Measurements from ENCODE around the gene IPO4.

The IPO4 gene

DNA sequence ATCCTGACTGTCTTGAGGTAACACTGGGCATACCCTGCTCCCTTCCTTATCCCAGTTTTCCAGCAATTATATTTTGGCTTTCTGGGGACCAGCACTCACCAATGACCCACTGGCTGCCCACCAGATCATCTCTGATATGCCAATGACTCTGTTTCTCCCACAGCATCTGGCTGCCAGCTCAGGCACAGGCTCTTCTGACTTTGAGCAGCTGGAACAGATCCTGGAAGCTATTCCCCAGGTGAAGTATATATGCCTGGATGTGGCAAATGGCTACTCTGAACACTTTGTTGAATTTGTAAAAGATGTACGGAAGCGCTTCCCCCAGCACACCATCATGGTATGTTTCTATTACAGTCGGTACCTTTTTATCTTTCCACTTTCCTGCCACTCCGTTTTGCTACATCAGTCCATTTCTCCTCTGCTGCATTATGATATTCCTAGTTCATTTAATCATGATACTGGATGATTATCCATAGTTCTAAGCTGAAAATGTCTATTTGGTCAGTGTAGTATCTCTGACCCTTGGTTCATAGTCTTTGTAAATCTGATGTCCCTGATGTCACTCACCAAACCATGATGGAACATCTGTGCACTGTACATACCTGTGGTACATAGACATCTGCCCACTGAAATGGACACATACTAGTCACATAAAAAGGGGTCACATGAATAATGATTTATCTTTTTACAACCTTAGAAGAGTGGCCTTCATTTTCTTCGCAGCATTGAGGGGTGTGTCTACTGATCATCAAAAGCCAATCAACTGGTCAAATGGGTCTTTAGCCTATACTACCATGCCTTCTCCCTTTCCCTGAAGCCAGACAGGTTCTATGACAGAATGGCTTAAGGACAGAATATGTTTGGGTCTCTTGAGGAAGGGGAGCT is 47.4 kb upstream of the IPO4 start:
- Histone ChIP-seq H3K4me3 (replicated peaks; ENCODE audit: low read depth, low read length) (no peak overlapping the region), H3K27me3 (replicated peaks; ENCODE audit: control insufficient read depth, insufficient read depth, low read length) (no peaks in the 10 kb centered on the region), H3K36me3 (ENCODE audit: control insufficient read depth, insufficient read depth, low read length) (peaks cover 45% of the 10 kb centered on the region)
- DNase-seq (ENCODE audit: extremely low read depth, insufficient read length) = no peak
- TF ChIP-seq, protein P1, sequence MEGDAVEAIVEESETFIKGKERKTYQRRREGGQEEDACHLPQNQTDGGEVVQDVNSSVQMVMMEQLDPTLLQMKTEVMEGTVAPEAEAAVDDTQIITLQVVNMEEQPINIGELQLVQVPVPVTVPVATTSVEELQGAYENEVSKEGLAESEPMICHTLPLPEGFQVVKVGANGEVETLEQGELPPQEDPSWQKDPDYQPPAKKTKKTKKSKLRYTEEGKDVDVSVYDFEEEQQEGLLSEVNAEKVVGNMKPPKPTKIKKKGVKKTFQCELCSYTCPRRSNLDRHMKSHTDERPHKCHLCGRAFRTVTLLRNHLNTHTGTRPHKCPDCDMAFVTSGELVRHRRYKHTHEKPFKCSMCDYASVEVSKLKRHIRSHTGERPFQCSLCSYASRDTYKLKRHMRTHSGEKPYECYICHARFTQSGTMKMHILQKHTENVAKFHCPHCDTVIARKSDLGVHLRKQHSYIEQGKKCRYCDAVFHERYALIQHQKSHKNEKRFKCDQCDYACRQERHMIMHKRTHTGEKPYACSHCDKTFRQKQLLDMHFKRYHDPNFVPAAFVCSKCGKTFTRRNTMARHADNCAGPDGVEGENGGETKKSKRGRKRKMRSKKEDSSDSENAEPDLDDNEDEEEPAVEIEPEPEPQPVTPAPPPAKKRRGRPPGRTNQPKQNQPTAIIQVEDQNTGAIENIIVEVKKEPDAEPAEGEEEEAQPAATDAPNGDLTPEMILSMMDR (IDR thresholded peaks at IDR 0.05; ENCODE audit: insufficient read depth, low read length, poor library complexity, severe bottlenecking) = no peak

DNA sequence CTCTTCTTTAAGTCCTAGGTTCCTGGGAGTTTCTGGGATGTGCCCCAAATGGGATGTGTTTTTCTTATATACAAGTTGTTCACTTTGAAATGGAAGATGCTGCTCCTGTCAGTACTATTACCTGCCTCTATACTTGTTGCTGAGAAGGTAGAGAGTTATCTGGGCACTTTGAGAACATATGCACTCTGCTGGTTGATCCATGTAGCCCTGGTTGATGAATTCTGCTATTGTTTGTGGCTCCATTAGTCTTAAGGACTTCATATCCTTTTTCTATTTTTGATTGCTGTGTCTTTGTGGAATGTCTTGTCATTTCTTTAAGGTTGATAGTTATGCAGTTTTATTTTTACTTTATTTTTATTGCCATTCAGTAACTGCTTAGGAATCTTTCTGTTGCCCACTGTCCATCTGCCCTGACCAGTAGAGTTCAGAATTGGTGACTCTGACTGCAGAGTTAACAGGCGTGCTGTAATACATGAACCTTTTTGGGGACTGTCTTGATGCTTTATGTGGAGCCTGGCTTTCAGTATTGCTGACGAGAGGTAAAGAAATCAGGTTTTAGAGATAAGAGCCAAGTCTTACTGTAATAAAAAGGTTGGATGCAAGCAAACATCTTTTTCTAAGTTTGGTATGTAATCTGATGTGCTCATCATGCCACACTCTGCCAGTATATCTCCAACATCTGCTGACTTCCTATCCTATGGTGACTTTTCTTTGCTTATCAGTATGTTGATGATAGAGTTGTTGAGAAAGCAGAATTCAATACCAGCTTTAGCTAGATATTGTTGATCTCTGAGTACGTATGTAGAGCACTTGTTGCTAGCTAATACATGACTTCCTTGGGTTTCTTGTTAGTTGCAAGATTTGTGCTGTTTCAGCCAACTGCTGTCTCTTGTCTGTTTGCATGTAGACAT is 45.7 kb upstream of the IPO4 start:
- Histone ChIP-seq H3K4me3 (replicated peaks; ENCODE audit: low read depth, low read length) (no peak overlapping the region), H3K36me3 (ENCODE audit: control insufficient read depth, insufficient read depth, low read length) (peaks cover 31% of the 10 kb centered on the region), H3K27me3 (replicated peaks; ENCODE audit: control insufficient read depth, insufficient read depth, low read length) (no peaks in the 10 kb centered on the region)
- DNase-seq (ENCODE audit: extremely low read depth, insufficient read length) = no peak
- TF ChIP-seq, protein P1 (IDR thresholded peaks at IDR 0.05; ENCODE audit: insufficient read depth, low read length, poor library complexity, severe bottlenecking) = no peak

DNA sequence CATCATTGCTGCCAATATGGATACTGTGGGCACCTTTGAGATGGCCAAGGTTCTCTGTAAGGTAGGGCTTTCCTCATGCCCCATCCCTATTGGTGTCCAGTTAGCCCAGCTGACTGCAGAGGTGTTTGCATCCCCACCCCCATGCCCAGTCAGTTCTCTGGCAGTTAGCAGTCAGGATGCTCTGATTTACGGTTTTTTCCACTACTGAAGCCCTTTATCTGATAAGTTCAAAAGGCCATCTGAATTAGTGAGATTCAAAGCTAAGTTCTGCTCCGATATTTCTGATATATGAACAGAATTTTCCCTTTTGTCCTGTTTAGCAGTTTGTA is 44.9 kb upstream of the IPO4 start:
- DNase-seq (ENCODE audit: extremely low read depth, insufficient read length) = no peak
- TF ChIP-seq, protein P1 (IDR thresholded peaks at IDR 0.05; ENCODE audit: insufficient read depth, low read length, poor library complexity, severe bottlenecking) = no peak
- peaks cover 27% of the 10 kb centered on the region for H3K36me3 ChIP-seq (ENCODE audit: control insufficient read depth, insufficient read depth, low read length)

DNA sequence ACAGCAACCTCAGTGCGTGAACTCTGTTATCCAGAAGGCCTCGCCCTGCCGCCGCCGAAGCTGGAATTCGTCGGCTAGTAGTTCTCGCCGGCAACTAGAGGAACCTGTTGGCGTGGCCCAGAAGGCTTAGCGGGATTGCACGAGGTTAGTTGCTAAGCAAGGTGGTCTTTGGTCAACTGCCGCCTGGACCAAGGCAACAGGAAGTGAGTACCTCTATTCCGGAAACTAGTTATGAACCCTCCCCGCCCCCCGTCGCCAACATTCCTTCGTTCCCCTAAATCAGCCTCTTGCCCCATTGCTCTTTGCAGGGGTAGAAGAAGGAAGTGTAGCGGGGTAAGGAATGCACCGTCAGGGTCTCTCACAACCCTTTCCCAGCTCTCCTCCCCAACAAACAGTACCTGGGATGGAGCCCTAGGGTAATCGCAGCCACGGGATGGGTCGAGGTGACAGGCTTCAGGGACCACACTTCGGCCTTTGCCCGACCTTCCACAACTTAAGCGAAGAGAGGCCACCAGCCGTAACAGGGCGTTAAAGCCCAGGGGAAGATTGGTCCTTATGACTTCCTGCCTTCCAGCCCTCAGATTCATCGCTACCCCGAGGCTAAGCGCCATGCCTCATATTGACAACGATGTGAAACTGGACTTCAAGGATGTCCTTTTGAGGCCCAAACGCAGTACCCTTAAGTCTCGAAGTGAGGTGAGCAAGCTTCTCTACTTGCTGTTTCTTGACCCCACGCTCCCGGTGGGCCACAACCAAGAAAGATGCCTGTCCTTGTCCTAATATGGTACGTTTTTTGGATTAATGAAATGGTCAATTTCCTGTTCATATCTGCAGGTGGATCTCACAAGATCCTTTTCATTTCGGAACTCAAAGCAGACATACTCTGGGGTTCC is 44.3 kb upstream of the IPO4 start, which contains the start of gene GMPR2:
Gene GMPR2, plus strand, starts transcription at position 285 of the 893 bp plus-strand sequence. Its CDS starts 325 bp downstream, at position 610.
- Histone ChIP-seq H3K27me3 (replicated peaks; ENCODE audit: control insufficient read depth, insufficient read depth, low read length) (no peaks in the 10 kb centered on the region), H3K4me3 (replicated peaks; ENCODE audit: low read depth, low read length) (peak within 1 kb of the TSS; percentile 84), H3K36me3 (ENCODE audit: control insufficient read depth, insufficient read depth, low read length) (peaks cover 20% of the 10 kb centered on the region)
- DNase-seq (ENCODE audit: extremely low read depth, insufficient read length) = no peak
- TF ChIP-seq, protein P1 (IDR thresholded peaks at IDR 0.05; ENCODE audit: insufficient read depth, low read length, poor library complexity, severe bottlenecking) = no peak

More for the DNA sequence above, 44.9 kb upstream of the IPO4 start:
- Histone ChIP-seq H3K27me3 (replicated peaks; ENCODE audit: control insufficient read depth, insufficient read depth, low read length) (no peaks in the 10 kb centered on the region), H3K4me3 (replicated peaks; ENCODE audit: low read depth, low read length) (peak overlapping the region; percentile 84)

DNA sequence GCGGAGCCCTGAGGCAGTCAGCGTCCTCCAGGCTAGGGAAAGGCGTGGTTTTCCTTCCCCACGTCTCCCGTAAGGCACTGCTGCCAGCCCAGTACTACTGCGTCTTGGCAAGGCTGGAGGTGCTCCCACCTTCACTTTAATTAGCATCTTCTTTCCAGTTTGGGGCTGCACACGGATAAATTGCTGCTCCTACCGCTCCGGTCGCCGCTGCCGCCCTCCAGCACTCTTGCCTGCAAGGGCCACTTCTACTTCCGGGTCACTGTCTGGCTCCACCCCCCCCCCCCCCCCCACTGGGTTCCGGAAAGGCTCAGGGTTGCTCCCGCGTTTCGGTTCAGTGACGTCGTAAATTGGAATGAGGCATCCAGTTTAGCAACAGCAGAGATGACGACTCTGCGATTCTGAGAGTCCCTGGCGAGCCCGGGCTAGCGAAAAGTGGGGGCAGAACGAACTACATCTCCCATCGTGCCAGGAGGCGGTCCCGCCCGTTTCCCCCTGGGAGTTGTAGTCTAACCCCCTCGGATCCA is 43.6 kb upstream of the IPO4 start, which contains the start of gene NEDD8:
Gene NEDD8, minus strand, starts transcription at position 247 of the 524 bp plus-strand sequence. Its CDS starts 100 bp downstream, at position 147.
- Histone ChIP-seq H3K27me3 (replicated peaks; ENCODE audit: control insufficient read depth, insufficient read depth, low read length) (no peaks in the 10 kb centered on the region), H3K4me3 (replicated peaks; ENCODE audit: low read depth, low read length) (peak within 1 kb of the TSS; percentile 84), H3K36me3 (ENCODE audit: control insufficient read depth, insufficient read depth, low read length) (peaks cover 17% of the 10 kb centered on the region)
- peak; percentile 92 for DNase-seq (ENCODE audit: extremely low read depth, insufficient read length)
- TF ChIP-seq, protein P1 (IDR thresholded peaks at IDR 0.05; ENCODE audit: insufficient read depth, low read length, poor library complexity, severe bottlenecking) = no peak
